22Rv1 (cell line): ENCODE data around the gene OCIAD2.
"Not testable (repeated sequence)": the region's sequence is repeated elsewhere in the genome, so short reads cannot be mapped to it uniquely, and the experiment has no call there.

Source experiments
- ZFX ChIP-seq: fragments of 450-650 bp; IDR thresholded peaks from 2 replicates; pipeline ENCODE4 v1.6.1; 2017; ENCODE audit warnings: antibody characterized with exemption, borderline replicate concordance
- TF ChIP-seq, protein P1 (sequence below): fragments of 450-650 bp; IDR thresholded peaks from 2 replicates; pipeline ENCODE4 v1.5.1; 2017; ENCODE audit warnings: mild to moderate bottlenecking

DNA sequence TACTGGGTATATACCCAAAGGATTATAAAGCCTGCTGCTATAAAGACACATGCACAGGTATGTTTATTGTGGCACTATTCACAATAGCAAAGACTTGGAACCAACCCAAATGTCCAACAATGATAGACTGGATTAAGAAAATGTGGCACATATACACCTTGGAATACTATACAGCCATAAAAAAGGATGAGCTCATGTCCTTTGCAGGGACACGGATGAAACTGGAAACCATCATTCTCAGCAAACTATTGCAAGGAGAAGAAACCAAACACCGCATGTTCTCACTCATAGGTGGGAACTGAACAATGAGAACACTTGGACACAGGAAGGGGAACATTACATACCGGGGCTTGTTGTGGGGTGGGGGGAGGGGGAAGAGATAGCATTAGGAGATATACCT lies 16.8 kb downstream of the OCIAD2 start:
- TF ChIP-seq, protein P1, sequence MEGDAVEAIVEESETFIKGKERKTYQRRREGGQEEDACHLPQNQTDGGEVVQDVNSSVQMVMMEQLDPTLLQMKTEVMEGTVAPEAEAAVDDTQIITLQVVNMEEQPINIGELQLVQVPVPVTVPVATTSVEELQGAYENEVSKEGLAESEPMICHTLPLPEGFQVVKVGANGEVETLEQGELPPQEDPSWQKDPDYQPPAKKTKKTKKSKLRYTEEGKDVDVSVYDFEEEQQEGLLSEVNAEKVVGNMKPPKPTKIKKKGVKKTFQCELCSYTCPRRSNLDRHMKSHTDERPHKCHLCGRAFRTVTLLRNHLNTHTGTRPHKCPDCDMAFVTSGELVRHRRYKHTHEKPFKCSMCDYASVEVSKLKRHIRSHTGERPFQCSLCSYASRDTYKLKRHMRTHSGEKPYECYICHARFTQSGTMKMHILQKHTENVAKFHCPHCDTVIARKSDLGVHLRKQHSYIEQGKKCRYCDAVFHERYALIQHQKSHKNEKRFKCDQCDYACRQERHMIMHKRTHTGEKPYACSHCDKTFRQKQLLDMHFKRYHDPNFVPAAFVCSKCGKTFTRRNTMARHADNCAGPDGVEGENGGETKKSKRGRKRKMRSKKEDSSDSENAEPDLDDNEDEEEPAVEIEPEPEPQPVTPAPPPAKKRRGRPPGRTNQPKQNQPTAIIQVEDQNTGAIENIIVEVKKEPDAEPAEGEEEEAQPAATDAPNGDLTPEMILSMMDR = not testable (repeated sequence)
- not testable (repeated sequence) for TF ChIP-seq ZFX
